Kidney (tissue), 14 donors: ENCODE data around the gene POU2F1. TPM values are rescaled to one million over a fixed set of nuclear protein-coding genes. Genes with fewer than 3 reads are reported as not detected.

Source experiments
- DNase-seq, 5 donors: peaks; one replicate each; pipeline ENCODE4 v3.0.0-alpha.2; 2013 to 2020
- FAIRE-seq: peaks from 2 replicates; lab custom pipeline; 2012; peaks lifted over from hg19 to GRCh38; lab: Jason Lieb, UNC
- H3K27ac ChIP-seq, 2 donors: one replicate each; pipeline ENCODE4 v1.7.0; 2013; ENCODE audit warnings: low read depth in 2 of 2, low read length in 2 of 2, inconsistent platforms in 1 of 2
- H3K27me3 ChIP-seq: one replicate; pipeline ENCODE4 v1.7.1; 2013; ENCODE audit warnings: low read length, inconsistent platforms; ENCODE audit not compliant: control insufficient read depth, insufficient read depth
- H3K36me3 ChIP-seq, 3 donors: one replicate each; pipeline versions ENCODE4 v1.7.0 to v1.7.1; 2013; ENCODE audit warnings: low read length in 3 of 3, control low read depth in 1 of 3, inconsistent platforms in 1 of 3; ENCODE audit not compliant: insufficient read depth in 3 of 3, control insufficient read depth in 2 of 3
- H3K4me1 ChIP-seq, 3 donors: one replicate each; pipeline versions ENCODE4 v1.7.0 to v1.7.1; 2013; ENCODE audit warnings: low read length in 3 of 3, inconsistent platforms in 1 of 3, low read depth in 1 of 3; ENCODE audit not compliant: control insufficient read depth in 2 of 3, insufficient read depth in 2 of 3
- H3K4me3 ChIP-seq, 3 donors: one replicate each; pipeline versions ENCODE4 v1.7.0 to v1.8.1; 2013; ENCODE audit warnings: low read length in 3 of 3, control low read depth in 1 of 3, inconsistent platforms in 1 of 3
- H3K9ac ChIP-seq, 3 donors: one replicate each; pipeline versions ENCODE4 v1.7.0 to v1.7.1; 2013; ENCODE audit warnings: low read length in 3 of 3, control low read depth in 1 of 3, inconsistent platforms in 1 of 3
- H3K9me3 ChIP-seq, 3 donors: one replicate each; pipeline versions ENCODE4 v1.7.0 to v1.7.1; 2013; ENCODE audit warnings: low read length in 3 of 3, control low read depth in 1 of 3, inconsistent platforms in 1 of 3; ENCODE audit not compliant: control insufficient read depth in 2 of 3, insufficient read depth in 1 of 3
- intact Hi-C: fragments of 100-400 bp; cut with DNase I; formaldehyde crosslinking; loops from one replicate; pipeline ENCODE4 v1.11.1; 2022
- polyA plus RNA-seq: library from polyadenylated mRNA; stranded (reverse); fragments of 350-450 nt; fragmentation: Illumina TruSeq; extraction: RNeasy Lipid Tissue Mini Kit (QIAGEN cat#74804); gene quantifications from one replicate; pipeline ENCODE4 v1.2.3, GENCODE V29; 2014; ENCODE audit warnings: low read depth, low replicate concordance; ENCODE audit not compliant: insufficient read depth
- total RNA-seq: library from RNA; stranded (reverse); fragmentation: NEBNext Ultra II Directional; extraction: Animal tissue kit (Norgen Biotek cat#: 25700); gene quantifications from one replicate; pipeline ENCODE4 v1.2.1, GENCODE V29; 2021
- TF ChIP-seq, protein P1 (sequence below): IDR thresholded peaks from 3 replicates; pipeline ENCODE4 v1.5.1; 2012; ENCODE audit warnings: mild to moderate bottlenecking, moderate library complexity, borderline replicate concordance; ENCODE audit not compliant: insufficient read depth; ENCODE audit errors: extremely low read depth
- donor health status: control.
- donor health status: control.
- donor health status: control.
- donor health status: control.
- donor health status: control.
- donor health status: DM: yes; HTN: yes; CAD: no.
- donor health status: Normal renal cell carcinoma (clear cell type).

POU2F1 gene
- total and polyA plus RNA-seq, 2 donors from 2014 or later, result 1.9 to 25.2 TPM

DNA sequence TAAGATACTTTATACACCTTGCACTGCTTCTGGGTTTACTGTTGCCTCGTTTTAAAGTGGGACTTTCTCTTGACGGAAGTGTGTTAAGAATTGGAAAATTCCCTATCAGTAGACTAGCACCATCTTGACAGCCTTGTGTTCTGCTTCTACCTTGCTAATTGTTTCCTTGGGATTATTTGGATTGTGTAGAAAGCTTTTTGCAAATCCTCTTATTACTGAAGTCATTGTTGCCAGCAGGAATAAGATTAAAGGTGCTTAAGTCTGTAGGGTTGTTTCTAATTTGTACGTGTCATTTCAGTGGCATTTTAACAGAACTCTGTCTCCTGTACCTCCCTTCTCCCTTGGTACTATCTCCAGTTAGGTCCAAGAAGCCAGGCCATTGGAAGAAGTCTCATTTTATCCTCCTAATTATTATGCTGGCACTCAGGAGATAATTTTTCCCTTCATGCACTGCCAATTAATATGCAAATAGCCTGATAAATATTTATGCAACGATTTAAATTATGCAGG lies 107.7 kb downstream of the POU2F1 start:
- Histone ChIP-seq H3K27ac (no peak overlapping the region), H3K4me1 (no peaks in the 10 kb centered on the region), H3K36me3 (no peaks in the 10 kb centered on the region), H3K27me3 (no peaks in the 10 kb centered on the region), H3K9me3 (peaks cover 0 to 1% (median 1%) of the 10 kb centered on the region in 3 donors), H3K9ac (no peak overlapping the region), H3K4me3 (no peak overlapping the region)
- intact Hi-C loops, result no loop called here
- DNase-seq (no peak), FAIRE-seq (no peak)
- TF ChIP-seq, protein P1, sequence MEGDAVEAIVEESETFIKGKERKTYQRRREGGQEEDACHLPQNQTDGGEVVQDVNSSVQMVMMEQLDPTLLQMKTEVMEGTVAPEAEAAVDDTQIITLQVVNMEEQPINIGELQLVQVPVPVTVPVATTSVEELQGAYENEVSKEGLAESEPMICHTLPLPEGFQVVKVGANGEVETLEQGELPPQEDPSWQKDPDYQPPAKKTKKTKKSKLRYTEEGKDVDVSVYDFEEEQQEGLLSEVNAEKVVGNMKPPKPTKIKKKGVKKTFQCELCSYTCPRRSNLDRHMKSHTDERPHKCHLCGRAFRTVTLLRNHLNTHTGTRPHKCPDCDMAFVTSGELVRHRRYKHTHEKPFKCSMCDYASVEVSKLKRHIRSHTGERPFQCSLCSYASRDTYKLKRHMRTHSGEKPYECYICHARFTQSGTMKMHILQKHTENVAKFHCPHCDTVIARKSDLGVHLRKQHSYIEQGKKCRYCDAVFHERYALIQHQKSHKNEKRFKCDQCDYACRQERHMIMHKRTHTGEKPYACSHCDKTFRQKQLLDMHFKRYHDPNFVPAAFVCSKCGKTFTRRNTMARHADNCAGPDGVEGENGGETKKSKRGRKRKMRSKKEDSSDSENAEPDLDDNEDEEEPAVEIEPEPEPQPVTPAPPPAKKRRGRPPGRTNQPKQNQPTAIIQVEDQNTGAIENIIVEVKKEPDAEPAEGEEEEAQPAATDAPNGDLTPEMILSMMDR, result no peak

DNA sequence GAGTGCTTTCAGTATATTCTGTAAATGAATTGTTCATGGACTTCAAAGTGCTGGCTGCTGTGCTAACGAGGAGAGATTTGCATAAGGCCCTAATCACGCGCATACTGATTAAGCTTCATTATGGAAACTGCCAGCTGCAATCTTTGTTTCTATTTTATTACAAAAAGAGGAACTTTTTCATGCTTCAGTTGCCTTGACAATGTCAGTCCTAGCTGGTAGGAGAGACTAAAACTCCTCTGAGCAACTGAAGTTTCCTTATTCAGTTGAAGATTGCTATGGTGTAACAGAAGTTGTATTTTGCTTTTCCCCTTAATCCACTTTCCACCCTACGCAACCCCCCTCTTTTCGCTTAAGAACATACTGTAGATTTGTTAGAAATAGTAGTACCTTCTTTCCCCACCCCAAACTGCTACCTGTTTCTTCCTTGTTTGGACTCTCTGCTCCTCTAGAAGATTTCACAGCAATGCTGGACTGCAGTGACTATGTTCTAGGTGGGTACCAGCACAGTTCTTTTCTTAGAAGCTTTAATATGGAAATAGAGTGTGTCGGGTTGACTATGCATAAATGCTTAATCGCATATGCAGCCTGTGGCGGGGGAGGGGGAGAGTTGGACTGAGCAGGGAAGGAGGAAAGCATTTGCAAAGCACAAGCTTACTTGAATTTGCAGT lies 108.3 kb downstream of the POU2F1 start:
- intact Hi-C loops, result no loop called here
- no peak for FAIRE-seq
- Histone ChIP-seq H3K4me3 (peak overlapping the region in 1 of 3 donors; percentile 35), H3K9me3 (peaks cover 0 to 1% (median 0%) of the 10 kb centered on the region in 3 donors), H3K36me3 (no peaks in the 10 kb centered on the region), H3K9ac (no peak overlapping the region), H3K27ac (no peak overlapping the region), H3K27me3 (no peaks in the 10 kb centered on the region), H3K4me1 (no peaks in the 10 kb centered on the region)
- TF ChIP-seq, protein P1, result no peak
- DNase-seq, result peak in 3 of 5 donors; percentile 33 to 50 (median 38)

DNA sequence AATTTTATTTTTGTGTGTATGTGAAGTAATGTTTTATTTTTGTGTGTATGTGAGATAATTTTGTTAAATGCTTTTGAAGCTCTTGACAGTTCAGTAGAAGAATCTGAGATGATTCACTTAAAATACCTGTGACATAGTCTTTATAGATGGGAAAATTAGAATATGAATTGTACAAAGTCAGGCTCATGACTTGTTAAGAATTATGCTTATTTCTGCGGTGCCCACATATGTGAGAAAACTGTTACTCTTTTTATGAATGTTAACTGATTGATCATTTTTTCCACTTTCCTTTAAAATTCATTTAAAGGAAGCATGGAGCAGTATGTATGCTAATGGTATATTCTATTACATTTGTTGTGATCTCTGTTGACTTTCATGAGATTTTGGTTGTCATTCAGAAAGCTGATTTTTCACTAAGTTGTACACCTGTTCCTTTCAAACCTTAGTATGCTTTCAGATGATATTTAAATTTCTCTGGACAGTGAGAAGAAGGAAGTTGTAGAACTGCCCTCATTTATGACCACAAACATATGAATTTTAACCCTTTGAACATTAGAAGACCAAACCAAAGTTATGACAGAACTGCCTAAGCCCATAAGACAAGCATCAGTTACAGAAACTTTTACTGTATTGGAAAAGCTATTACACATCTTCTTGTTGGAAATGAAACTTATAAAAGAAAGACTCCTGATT lies 110.1 kb downstream of the POU2F1 start:
- Histone ChIP-seq H3K27ac (no peak overlapping the region), H3K4me1 (no peaks in the 10 kb centered on the region), H3K9ac (no peak overlapping the region), H3K27me3 (no peaks in the 10 kb centered on the region), H3K4me3 (no peak overlapping the region), H3K9me3 (peaks cover 0 to 1% (median 0%) of the 10 kb centered on the region in 3 donors), H3K36me3 (no peaks in the 10 kb centered on the region)
- TF ChIP-seq, protein P1, result no peak
- no peak for FAIRE-seq
- intact Hi-C loops, result no loop called here
- DNase-seq, result no peak
